ENCODE data around the gene MYH14.

The MYH14 gene

DNA sequence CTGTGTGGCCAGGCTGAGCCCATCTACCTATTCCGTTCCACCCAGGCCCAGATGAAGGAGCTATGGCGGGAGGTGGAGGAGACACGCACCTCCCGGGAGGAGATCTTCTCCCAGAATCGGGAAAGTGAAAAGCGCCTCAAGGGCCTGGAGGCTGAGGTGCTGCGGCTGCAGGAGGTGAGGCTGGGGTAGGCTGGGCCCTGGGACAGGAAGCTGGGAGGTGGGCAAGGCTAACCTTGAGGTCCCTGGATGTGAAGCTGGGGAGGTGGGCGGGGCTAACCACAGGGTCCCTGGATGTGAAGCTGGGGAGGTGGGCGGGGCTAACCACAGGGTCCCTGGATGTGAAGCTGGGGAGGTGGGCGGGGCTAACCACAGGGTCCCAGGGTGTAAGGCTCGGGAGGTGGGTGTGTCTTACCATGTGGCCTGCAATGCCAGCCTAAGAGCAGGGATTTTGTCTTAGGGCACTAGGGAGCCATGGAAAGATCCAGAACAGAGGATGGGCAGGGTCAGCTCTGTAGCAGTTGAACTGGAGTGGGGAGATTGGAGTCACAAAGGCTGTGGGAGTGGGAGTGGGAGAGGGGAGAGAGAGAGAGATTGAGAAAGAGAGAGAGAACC, 88.9 kb downstream of the MYH14 start:
- no peaks in the 10 kb centered on the region for H3K79me2 ChIP-seq (ENCODE audit: low read length)
- no peaks in the 10 kb centered on the region for H4K20me1 ChIP-seq (ENCODE audit: insufficient read depth, low read length)
- TF ChIP-seq, protein P1, sequence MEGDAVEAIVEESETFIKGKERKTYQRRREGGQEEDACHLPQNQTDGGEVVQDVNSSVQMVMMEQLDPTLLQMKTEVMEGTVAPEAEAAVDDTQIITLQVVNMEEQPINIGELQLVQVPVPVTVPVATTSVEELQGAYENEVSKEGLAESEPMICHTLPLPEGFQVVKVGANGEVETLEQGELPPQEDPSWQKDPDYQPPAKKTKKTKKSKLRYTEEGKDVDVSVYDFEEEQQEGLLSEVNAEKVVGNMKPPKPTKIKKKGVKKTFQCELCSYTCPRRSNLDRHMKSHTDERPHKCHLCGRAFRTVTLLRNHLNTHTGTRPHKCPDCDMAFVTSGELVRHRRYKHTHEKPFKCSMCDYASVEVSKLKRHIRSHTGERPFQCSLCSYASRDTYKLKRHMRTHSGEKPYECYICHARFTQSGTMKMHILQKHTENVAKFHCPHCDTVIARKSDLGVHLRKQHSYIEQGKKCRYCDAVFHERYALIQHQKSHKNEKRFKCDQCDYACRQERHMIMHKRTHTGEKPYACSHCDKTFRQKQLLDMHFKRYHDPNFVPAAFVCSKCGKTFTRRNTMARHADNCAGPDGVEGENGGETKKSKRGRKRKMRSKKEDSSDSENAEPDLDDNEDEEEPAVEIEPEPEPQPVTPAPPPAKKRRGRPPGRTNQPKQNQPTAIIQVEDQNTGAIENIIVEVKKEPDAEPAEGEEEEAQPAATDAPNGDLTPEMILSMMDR (IDR thresholded peaks at IDR 0.05; ENCODE audit: low read depth, low read length): no peak
- TF ChIP-seq EZH2phosphoT487 (IDR thresholded peaks at IDR 0.05; ENCODE audit: low read depth): no peak
- H3K27me3 ChIP-seq (ENCODE audit: low read depth, low read length): peaks cover 15% of the 10 kb centered on the region; the same call in 1 of the 2 replicates
- peaks cover 13% of the 10 kb centered on the region; the same call in 1 of the 2 replicates for H3K9me3 ChIP-seq (ENCODE audit: insufficient read depth, low read length)
- no peaks in the 10 kb centered on the region for H3K36me3 ChIP-seq (replicated peaks; ENCODE audit: low read depth, low read length)
- no peak overlapping the region for H2AFZ ChIP-seq (ENCODE audit: low read depth, low read length)
- H3K4me1 ChIP-seq (ENCODE audit: low read length): no peaks in the 10 kb centered on the region
- H3K9ac ChIP-seq (ENCODE audit: low read length): no peak overlapping the region
- H3K4me3 ChIP-seq (ENCODE audit: low read length): no peak overlapping the region
- H3K27ac ChIP-seq (ENCODE audit: low read length): no peak overlapping the region
- no peak overlapping the region for H3K4me2 ChIP-seq (ENCODE audit: low read length)

DNA sequence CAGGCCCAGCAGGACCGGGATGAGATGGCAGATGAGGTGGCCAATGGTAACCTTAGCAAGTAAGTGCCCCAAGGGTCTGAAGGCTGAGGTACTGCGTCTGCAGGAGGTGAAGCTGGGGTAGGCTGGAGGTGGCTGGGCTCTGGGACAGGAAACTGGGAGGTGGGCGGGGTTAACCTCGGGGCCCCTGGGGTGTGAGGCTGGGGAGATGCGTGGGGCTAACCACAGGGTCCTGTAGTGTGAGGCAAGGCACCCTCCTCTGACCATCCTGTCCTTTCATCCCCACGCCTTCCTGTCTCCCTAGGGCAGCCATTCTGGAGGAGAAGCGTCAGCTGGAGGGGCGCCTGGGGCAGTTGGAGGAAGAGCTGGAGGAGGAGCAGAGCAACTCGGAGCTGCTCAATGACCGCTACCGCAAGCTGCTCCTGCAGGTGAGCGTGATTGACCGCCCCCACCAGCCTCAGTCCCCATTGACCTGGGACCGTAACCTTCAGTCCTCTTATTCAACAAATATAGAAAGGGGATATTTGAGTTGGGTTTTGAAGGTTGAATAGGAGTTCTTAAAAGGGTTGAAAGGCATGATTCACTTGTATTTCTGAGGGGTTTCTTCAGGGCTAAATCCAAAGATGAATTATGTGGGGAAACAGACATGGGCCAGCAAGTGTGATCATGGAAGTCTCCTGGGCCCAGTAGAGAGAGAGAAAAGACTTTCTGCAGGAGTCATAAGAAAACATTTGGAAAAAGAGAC, 90.0 kb downstream of the MYH14 start:
- H3K4me2 ChIP-seq (ENCODE audit: low read length): no peak overlapping the region

DNA sequence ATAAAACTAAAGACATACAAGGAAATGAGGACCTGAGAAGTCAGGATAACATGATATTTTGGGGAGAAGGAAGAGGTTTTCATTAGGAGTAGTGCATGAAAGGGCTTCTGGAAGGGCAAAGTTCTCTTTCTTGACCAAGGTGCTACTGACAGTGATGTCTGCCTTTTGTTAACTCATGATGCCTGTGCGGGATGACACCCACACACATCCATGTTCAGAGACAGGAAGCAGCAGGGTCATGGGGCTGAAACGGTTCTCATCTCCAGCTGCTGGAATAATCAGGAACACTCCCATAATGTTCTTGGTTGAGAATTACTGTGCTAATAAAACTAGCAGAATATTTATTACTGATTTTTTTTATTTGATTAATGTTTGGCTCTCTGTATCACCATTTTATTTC, 96.6 kb downstream of the MYH14 start:
- H3K36me3 ChIP-seq (replicated peaks; ENCODE audit: low read depth, low read length): no peaks in the 10 kb centered on the region
- no peaks in the 10 kb centered on the region for H3K27me3 ChIP-seq (ENCODE audit: low read depth, low read length)
- no peaks in the 10 kb centered on the region for H3K79me2 ChIP-seq (ENCODE audit: low read length)
- H3K9ac ChIP-seq (ENCODE audit: low read length): no peak overlapping the region
- TF ChIP-seq, protein P1 (IDR thresholded peaks at IDR 0.05; ENCODE audit: low read depth, low read length): no peak
- TF ChIP-seq EZH2phosphoT487 (IDR thresholded peaks at IDR 0.05; ENCODE audit: low read depth): no peak
- H3K4me2 ChIP-seq (ENCODE audit: low read length): no peak overlapping the region
- H3K4me1 ChIP-seq (ENCODE audit: low read length): peaks cover 13% of the 10 kb centered on the region
- H3K4me3 ChIP-seq (ENCODE audit: low read length): no peak overlapping the region
- H4K20me1 ChIP-seq (ENCODE audit: insufficient read depth, low read length): no peaks in the 10 kb centered on the region
- H3K27ac ChIP-seq (ENCODE audit: low read length): no peak overlapping the region
- no peaks in the 10 kb centered on the region for H3K9me3 ChIP-seq (ENCODE audit: insufficient read depth, low read length)
- no peak overlapping the region for H2AFZ ChIP-seq (ENCODE audit: low read depth, low read length)

More for the DNA sequence above, 90.0 kb downstream of the MYH14 start:
- Histone ChIP-seq H3K4me1 (ENCODE audit: low read length) (no peaks in the 10 kb centered on the region), H4K20me1 (ENCODE audit: insufficient read depth, low read length) (no peaks in the 10 kb centered on the region), H3K4me3 (ENCODE audit: low read length) (no peak overlapping the region), H3K9me3 (ENCODE audit: insufficient read depth, low read length) (peaks cover 3% of the 10 kb centered on the region; the same call in 1 of the 2 replicates), H3K27ac (ENCODE audit: low read length) (no peak overlapping the region), H3K27me3 (ENCODE audit: low read depth, low read length) (peaks cover 15% of the 10 kb centered on the region; the same call in 1 of the 2 replicates), H3K79me2 (ENCODE audit: low read length) (no peaks in the 10 kb centered on the region), H3K9ac (ENCODE audit: low read length) (no peak overlapping the region), H2AFZ (ENCODE audit: low read depth, low read length) (no peak overlapping the region), H3K36me3 (replicated peaks; ENCODE audit: low read depth, low read length) (no peaks in the 10 kb centered on the region)
- TF ChIP-seq EZH2phosphoT487 (IDR thresholded peaks at IDR 0.05; ENCODE audit: low read depth): no peak
- TF ChIP-seq, protein P1 (IDR thresholded peaks at IDR 0.05; ENCODE audit: low read depth, low read length): no peak

DNA sequence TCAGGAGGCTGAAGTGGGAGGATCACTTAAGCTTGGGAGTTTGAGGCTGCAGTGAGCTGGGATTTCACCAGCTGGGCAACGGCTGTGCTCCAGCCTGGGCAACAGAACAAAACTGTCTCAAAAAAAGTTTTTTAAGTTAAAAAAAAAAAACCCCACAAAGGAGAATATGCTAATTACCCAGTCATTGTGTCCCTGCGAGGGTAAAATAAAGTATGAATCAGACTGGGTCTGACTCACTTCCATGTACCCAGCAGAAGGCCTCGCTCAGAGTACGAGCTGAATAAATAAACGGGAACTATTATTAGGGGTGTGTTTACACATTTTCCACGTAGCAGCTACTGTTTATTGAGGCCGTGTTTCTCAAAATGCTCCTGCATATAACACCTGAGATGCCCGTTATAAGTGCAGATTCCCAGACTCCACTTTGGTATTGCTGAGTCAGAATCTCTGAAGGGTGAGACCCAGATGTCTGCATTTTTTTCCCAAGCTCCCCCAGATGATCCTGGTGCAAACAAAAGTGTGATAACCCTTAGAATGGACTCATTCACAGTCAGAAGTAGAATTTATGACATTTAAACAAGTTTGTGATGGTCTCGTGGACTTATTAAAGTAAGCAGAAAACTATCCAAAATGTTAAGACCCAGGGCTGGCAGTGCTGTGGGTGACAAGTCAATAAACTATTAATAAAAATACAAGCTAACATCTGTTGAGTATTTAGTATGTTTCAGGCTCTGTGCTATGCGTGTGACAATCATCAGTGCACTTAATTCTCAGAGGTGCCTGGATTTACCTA, 97.6 kb downstream of the MYH14 start:
- Histone ChIP-seq H2AFZ (ENCODE audit: low read depth, low read length) (peak overlapping the region; percentile 91), H3K4me3 (ENCODE audit: low read length) (peak overlapping the region; percentile 21; the same call in 1 of the 2 replicates), H3K9ac (ENCODE audit: low read length) (no peak overlapping the region; the same call in 1 of the 2 replicates), H3K4me1 (ENCODE audit: low read length) (peaks cover 13% of the 10 kb centered on the region), H3K79me2 (ENCODE audit: low read length) (no peaks in the 10 kb centered on the region), H3K27ac (ENCODE audit: low read length) (peak overlapping the region; percentile 14), H4K20me1 (ENCODE audit: insufficient read depth, low read length) (no peaks in the 10 kb centered on the region), H3K4me2 (ENCODE audit: low read length) (peak overlapping the region; percentile 57), H3K36me3 (replicated peaks; ENCODE audit: low read depth, low read length) (no peaks in the 10 kb centered on the region), H3K9me3 (ENCODE audit: insufficient read depth, low read length) (no peaks in the 10 kb centered on the region), H3K27me3 (ENCODE audit: low read depth, low read length) (no peaks in the 10 kb centered on the region)
- TF ChIP-seq EZH2phosphoT487 (IDR thresholded peaks at IDR 0.05; ENCODE audit: low read depth): no peak
- TF ChIP-seq, protein P1 (IDR thresholded peaks at IDR 0.05; ENCODE audit: low read depth, low read length): no peak
